MG63 (cell line): Measurements from ENCODE around the gene SEMA4D. TPM values are rescaled to one million over a fixed set of nuclear protein-coding genes. Genes with fewer than 3 reads are reported as not detected.

Experiments used
- DNase-seq: peaks from one replicate; pipeline ENCODE4 v3.0.0-alpha.2; 2020
- H3K27me3 ChIP-seq: fragments of 250-450 bp; sonication (Bioruptor Pico); 2 replicates; pipeline ENCODE4 v1.5.1; 2020; ENCODE audit warnings: mild to moderate bottlenecking, moderate library complexity
- H3K36me3 ChIP-seq: fragments of 250-450 bp; sonication (Bioruptor Pico); 2 replicates; pipeline ENCODE4 v1.5.1; 2020; ENCODE audit warnings: mild to moderate bottlenecking, moderate library complexity
- H3K4me3 ChIP-seq: fragments of 250-450 bp; sonication (Bioruptor Pico); 2 replicates; pipeline ENCODE4 v1.5.1; 2020; ENCODE audit warnings: mild to moderate bottlenecking, moderate library complexity
- H3K9me3 ChIP-seq: fragments of 250-450 bp; sonication (Bioruptor Pico); 2 replicates; pipeline ENCODE4 v1.5.1; 2020; ENCODE audit warnings: mild to moderate bottlenecking, moderate library complexity
- total RNA-seq: library from RNA; depleted of rRNA; stranded (reverse); fragments of >200 nt; shearing (Covaris generic); gene quantifications from 2 replicates; pipeline ENCODE4 v1.2.3, GENCODE V29; 2014; ENCODE audit warnings: low replicate concordance

SEMA4D gene
- total RNA-seq, 1 experiment from 2014 or later = 0.23 TPM

DNA sequence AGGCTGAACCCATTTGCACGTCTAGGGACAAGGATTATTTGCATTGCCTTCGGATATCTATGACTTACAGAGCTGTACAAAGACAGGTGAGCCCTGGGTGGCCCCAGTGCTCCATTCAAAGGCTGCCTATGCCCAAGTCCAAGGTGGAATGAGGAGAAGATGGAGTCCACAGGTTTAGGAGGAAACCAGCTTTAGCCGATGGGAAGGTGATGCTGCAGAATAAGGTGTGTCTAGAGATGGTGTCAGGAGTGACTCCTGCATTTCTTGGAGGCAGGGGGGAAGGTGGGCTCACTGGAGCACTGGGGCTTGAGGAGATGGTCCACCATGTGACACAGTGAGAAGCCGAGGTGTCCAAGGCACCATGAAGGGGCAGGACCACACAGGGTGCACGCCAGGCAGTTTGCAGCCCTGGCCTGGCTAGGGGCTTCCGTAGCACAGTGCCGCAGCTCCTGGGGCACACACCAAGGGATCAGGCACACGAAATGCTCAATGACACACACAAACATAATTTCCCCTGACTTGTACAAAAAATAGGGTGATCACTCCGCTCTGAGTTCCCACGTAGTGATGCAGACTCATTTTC, 32.1 kb downstream of the SEMA4D start:
- no peak overlapping the region for H3K4me3 ChIP-seq
- H3K27me3 ChIP-seq = no peaks in the 10 kb centered on the region
- no peaks in the 10 kb centered on the region for H3K9me3 ChIP-seq
- DNase-seq = no peak
- H3K36me3 ChIP-seq = no peaks in the 10 kb centered on the region

DNA sequence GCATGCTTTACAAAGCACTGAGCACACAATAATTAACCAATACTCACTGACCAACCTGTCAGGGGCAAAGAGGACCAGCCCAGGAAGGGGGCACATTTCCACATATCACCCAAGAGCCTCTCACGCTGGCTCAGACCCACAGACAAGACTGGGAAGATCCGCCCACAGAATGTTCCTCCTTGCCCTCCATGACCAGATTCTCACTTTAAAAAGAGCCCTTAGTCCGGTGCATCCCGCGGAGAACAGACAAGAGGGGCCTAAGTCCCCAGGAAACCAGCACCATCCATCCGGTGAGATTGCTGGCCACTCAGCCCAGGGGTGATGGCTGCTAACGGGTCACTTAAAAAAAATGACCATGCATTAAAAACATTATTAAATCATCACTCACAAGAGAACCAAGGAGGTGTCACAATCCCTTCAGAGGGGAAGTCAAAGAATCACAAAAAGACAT, 32.9 kb downstream of the SEMA4D start:
- H3K9me3 ChIP-seq = no peaks in the 10 kb centered on the region
- DNase-seq = no peak
- no peaks in the 10 kb centered on the region for H3K36me3 ChIP-seq
- H3K27me3 ChIP-seq = no peaks in the 10 kb centered on the region
- no peak overlapping the region for H3K4me3 ChIP-seq

GRCh38 chr9:89464300-89464901, 33.5 kb downstream of the SEMA4D start:
- no peak for DNase-seq
- Histone ChIP-seq H3K36me3 (no peaks in the 10 kb centered on the region), H3K27me3 (no peaks in the 10 kb centered on the region), H3K9me3 (no peaks in the 10 kb centered on the region), H3K4me3 (no peak overlapping the region)

DNA sequence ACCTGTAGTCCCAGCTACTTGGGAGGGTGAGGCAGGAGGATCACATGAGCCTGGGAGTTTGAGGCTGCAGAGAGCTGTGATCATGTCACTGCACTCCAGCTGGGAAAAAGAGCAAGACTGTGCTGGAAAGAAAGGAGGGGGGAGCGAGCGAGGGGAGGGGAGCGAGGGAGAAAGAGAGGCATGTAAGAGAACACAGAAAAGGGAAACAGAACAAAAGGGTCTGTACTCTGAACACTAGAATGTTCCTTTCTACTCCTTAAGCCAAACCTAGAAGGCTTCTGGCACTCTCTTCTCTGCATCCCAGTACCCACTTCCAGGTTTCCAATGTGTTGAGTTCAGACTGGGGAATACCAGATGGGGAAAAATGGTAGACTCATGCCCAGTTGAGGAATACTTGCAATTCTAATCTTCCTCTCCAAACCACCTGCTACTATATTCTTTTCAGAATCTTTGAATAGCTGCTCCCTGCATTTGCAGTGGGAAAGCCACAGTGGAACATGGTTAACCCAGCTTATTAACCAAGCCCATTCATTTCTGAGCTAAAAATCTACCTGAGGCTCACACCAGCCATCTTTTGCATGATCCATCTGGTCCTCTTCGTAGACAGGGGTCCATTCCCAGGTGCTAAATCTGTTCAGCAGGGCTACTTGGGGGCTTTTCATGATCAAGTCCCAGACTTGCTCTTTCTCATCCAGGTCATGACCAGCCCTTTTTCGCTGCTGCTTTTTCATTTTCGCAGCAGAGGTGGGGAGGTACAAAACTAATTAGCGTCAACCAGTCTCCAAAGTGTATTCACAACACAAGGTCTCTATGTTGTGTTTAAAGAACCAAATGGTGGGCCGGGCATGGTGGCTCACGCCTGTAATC, 34.9 kb downstream of the SEMA4D start:
- H3K4me3 ChIP-seq = no peak overlapping the region
- no peaks in the 10 kb centered on the region for H3K9me3 ChIP-seq
- DNase-seq = no peak
- no peaks in the 10 kb centered on the region for H3K36me3 ChIP-seq
- no peaks in the 10 kb centered on the region for H3K27me3 ChIP-seq

DNA sequence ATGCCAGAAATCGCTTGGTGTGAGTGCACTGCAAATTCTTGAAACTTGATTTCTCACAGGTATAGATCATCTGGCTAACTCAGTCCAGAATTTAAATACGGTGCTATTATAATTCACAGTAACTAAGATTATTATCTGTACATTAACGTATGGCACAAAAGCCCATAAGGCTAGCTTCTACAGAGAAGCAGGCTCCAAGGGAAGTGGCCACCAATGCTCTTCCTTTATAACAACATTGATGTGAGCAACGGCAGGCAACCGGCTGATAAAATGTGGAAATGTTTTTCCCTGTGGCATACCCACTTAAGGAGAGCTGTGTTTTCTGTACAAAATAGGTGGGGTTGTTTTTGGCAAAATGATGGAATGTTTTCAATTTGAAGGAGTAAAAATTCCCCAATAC, 35.7 kb downstream of the SEMA4D start:
- no peak overlapping the region for H3K4me3 ChIP-seq
- no peaks in the 10 kb centered on the region for H3K9me3 ChIP-seq
- no peak for DNase-seq
- H3K36me3 ChIP-seq = no peaks in the 10 kb centered on the region
- no peaks in the 10 kb centered on the region for H3K27me3 ChIP-seq

DNA sequence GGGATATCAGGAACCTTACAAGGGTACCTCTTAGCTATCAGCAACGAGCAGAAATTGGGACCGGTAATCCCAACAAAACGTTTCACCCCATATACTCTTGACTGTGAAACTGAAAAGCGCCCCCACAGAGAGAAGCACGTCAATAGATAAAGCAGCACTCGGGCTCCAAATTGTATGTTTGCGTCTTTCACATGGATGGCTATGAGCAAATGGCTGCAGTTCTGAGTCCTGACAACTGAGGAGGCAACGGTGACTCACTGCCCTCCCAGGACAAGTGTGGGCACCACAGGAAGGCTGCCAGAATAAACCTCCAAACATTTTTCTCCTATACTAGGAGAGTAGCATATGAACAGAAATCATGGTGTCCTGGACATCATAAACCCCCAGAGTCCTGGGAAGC, 36.6 kb downstream of the SEMA4D start:
- Histone ChIP-seq H3K27me3 (no peaks in the 10 kb centered on the region), H3K9me3 (no peaks in the 10 kb centered on the region), H3K4me3 (no peak overlapping the region), H3K36me3 (no peaks in the 10 kb centered on the region)
- peak; percentile 80 for DNase-seq

DNA sequence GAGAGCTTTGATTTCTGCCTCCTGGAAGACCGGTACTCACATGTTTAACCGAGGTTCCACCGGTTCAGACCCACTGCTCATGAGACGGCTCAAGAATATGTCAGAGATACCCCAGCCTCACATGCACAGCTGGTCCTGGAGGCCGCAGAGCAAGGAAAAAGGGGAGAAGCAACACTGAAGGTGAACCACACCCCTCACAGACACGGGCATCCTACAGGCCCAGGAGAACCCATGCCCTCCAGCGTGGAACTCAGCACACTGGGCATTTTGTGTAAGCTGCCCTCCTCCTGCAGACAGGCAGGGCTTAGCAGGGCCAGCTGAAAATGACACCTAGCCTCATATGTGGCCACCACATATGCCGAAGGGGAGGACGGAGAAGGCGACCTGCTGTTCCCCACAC, 37.4 kb downstream of the SEMA4D start:
- no peak overlapping the region for H3K4me3 ChIP-seq
- H3K36me3 ChIP-seq = no peaks in the 10 kb centered on the region
- H3K27me3 ChIP-seq = no peaks in the 10 kb centered on the region
- DNase-seq = no peak
- H3K9me3 ChIP-seq = no peaks in the 10 kb centered on the region

DNA sequence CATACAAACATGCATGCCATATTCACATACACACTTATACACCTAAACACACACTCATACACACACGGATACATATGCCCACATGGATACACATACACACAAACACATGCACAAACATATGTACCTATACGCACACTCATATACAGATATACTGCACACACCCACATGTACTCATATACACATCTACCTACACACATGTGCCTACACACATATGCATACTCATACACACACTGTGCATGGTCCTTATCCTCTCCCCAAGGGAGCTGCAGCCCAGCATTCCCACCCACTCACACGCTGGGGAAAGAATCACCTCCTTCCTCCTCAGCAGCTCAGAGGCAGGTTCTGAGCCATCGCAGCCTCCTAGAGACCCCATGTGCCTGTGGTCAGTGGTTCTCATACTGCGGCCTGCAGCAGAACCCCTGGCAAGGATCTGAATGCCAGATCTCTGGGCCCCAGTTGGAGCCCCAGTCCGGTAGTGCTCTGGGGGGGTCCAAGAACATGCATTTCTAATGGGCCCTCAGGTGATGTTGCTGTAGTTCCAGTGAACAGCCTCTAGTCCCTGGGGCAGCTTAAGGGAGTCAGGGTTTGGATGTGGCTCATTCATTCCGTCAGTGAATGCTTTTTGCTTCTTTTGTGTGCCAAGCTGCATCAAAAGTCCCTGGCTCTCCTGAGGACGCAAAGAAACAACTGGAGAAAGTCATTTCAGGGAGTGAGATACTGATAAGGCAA, 39.0 kb downstream of the SEMA4D start:
- Histone ChIP-seq H3K9me3 (no peaks in the 10 kb centered on the region), H3K27me3 (no peaks in the 10 kb centered on the region), H3K4me3 (no peak overlapping the region), H3K36me3 (no peaks in the 10 kb centered on the region)
- no peak for DNase-seq

- no peak for DNase-seq
- H3K36me3 ChIP-seq = no peaks in the 10 kb centered on the region
- no peaks in the 10 kb centered on the region for H3K27me3 ChIP-seq
- H3K9me3 ChIP-seq = no peaks in the 10 kb centered on the region
- no peak overlapping the region for H3K4me3 ChIP-seq
These were observed 40.5 kb downstream of the SEMA4D start for GRCh38 chr9:89457376-89457855.

DNA sequence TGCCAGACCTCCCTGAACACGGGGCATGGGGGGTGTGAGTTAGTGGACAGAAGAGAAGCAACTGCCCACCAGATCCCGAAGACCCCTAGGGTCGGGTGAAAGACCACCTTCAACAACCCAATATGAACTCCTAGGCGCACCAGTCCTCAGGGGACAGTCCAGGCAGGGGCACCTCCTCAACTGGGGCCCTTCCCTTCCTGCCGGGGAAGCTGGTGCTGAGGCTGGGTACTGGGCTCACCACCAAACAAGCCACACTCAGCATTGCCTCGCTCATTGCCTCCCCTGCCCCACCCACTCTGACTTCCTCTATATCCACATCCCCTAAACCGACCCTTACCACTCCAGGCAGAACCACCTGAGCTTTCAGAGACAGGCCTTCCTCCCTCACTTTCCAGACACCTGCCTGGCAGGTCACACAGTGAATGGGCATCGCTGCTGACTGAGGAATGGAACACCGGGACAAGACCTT, 42.5 kb downstream of the SEMA4D start:
- no peaks in the 10 kb centered on the region for H3K9me3 ChIP-seq
- no peak for DNase-seq
- H3K36me3 ChIP-seq = no peaks in the 10 kb centered on the region
- H3K27me3 ChIP-seq = no peaks in the 10 kb centered on the region
- H3K4me3 ChIP-seq = no peak overlapping the region

DNA sequence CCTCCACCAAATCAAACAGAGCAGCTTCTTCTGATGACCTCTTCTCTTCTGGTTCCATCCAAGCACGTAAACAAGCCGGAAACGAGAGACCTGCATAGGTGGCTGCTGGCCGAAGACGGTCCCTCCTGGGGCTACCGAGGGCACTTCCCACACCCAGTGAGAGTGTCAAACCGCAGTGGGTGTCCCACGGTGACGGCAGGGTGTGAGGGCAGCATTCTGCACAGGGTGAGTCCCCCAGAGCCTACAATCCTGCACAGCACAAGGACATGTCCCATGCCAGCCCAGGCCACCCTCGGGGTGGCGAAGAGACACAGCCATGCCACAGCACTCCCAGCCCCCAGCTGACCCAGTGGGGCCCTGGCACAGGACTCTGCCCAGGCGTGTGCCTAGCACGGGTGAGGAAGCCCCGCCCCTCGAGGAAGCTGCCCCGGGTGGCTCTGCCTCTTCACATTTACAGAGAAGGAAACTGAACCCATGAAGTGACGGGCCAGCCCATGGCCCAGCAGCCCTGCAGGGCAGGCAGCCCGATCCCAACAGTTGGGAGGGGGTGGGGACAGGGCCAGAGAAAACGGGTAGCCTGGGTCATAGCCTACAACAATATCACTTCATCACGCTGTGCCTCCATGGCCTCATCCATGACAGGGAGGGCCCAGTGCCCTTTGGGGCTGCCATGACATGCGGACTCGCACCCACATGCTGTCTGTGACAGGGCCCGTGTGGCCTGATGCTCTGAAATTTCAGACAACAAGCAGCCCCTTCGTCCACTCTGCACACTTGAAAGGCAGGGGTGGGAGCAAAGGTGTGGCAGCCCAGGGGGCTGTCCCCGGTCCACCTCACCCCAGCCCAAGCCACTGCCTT, 43.2 kb downstream of the SEMA4D start:
- H3K4me3 ChIP-seq = no peak overlapping the region
- DNase-seq = no peak
- H3K36me3 ChIP-seq = no peaks in the 10 kb centered on the region
- H3K9me3 ChIP-seq = no peaks in the 10 kb centered on the region
- H3K27me3 ChIP-seq = no peaks in the 10 kb centered on the region

- Histone ChIP-seq H3K4me3 (no peak overlapping the region), H3K36me3 (no peaks in the 10 kb centered on the region), H3K27me3 (no peaks in the 10 kb centered on the region), H3K9me3 (no peaks in the 10 kb centered on the region)
- DNase-seq = no peak
These were observed 44.5 kb downstream of the SEMA4D start for GRCh38 chr9:89453452-89453851.

- Histone ChIP-seq H3K9me3 (no peaks in the 10 kb centered on the region), H3K4me3 (no peak overlapping the region), H3K27me3 (no peaks in the 10 kb centered on the region), H3K36me3 (no peaks in the 10 kb centered on the region)
- DNase-seq = no peak
These were observed 45.4 kb downstream of the SEMA4D start for GRCh38 chr9:89452561-89452960.

DNA sequence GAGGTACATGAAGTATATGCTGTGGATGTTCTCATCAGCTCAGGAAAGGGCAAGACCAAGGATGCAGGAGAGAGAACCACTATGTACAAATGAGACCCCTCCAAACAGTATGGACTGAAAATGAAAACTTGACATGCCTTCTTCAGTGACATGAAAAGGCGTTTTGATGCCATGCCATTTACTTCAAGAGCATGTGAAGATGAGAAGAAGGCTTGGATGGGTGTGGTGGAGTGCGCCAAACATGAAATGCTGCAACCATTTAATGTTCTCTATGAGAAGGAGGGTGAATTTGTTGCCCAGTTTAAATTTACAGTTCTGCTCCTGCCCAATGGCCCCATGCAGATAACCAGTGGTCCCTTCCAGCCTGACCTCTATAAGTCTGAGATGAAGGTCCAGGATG, 47.7 kb downstream of the SEMA4D start:
- H3K9me3 ChIP-seq = no peaks in the 10 kb centered on the region
- no peaks in the 10 kb centered on the region for H3K27me3 ChIP-seq
- DNase-seq = no peak
- no peaks in the 10 kb centered on the region for H3K36me3 ChIP-seq
- no peak overlapping the region for H3K4me3 ChIP-seq

DNA sequence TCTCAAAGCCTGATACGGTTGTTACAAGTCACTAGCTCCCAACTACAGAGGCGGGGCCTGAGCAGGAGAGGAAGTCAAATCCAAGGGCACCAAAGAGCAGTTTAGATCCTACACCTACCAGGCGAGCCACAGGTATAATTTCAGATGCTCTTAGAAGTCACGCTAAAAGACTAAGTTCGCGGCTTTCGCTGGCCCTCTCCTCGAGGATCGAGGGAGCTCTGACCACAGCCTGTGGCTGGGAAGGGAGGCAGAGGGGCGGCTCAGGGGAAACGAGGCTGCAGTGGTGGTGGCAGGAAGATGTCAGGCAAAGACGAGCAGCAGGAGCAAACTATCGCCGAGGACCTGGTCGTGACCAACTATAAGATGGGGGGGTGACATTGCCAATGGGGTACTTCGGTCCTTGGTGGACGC, 48.6 kb downstream of the SEMA4D start:
- Histone ChIP-seq H3K9me3 (no peaks in the 10 kb centered on the region), H3K27me3 (no peaks in the 10 kb centered on the region), H3K4me3 (no peak overlapping the region), H3K36me3 (no peaks in the 10 kb centered on the region)
- no peak for DNase-seq

DNA sequence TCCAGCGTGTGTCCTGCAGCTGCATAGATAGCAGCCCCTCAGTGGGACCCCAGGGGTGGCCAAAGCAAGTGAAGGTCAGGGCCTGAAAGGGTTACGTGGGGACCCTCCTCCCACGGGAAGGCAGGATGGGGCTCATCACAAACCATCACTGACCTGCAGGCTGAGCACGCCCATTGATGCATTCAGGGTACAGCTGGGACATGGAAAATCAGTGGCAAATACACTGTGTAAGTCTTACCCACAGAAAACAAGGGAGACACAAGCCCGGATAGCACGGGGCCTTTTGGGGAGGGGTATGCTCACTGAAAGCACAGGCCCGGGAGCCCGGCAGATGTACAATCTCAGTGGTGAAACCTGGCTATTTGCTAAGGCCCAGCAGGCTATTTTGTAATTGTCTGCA, 49.1 kb downstream of the SEMA4D start:
- Histone ChIP-seq H3K36me3 (no peaks in the 10 kb centered on the region), H3K9me3 (no peaks in the 10 kb centered on the region), H3K4me3 (no peak overlapping the region), H3K27me3 (no peaks in the 10 kb centered on the region)
- DNase-seq = no peak
